ENCODE results near the gene ALAS2.
"Not testable (repeated sequence)": the region's sequence is repeated elsewhere in the genome, so short reads cannot be mapped to it uniquely, and the experiment has no call there.

Gene ALAS2

DNA sequence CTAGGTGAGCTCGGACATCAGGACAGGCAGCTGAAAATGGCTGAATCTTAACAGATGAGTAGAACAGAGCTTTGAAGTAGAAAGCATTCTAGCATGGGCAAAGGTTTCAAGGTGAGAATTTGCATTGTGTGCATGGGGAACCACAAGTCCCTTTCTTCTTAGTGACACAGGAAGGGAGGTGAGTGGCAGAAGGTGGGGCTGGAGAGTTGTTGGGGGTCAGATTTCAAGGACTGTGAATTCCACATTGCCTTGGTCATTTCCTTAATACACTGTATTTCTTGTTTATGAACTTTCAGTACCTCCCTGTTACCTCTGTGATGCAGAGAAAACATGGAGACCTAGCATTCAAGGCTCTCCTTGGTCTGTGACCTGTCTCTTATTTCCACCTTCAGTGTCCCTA is 26.5 kb downstream of the ALAS2 start:
- no peak for DNase-seq

DNA sequence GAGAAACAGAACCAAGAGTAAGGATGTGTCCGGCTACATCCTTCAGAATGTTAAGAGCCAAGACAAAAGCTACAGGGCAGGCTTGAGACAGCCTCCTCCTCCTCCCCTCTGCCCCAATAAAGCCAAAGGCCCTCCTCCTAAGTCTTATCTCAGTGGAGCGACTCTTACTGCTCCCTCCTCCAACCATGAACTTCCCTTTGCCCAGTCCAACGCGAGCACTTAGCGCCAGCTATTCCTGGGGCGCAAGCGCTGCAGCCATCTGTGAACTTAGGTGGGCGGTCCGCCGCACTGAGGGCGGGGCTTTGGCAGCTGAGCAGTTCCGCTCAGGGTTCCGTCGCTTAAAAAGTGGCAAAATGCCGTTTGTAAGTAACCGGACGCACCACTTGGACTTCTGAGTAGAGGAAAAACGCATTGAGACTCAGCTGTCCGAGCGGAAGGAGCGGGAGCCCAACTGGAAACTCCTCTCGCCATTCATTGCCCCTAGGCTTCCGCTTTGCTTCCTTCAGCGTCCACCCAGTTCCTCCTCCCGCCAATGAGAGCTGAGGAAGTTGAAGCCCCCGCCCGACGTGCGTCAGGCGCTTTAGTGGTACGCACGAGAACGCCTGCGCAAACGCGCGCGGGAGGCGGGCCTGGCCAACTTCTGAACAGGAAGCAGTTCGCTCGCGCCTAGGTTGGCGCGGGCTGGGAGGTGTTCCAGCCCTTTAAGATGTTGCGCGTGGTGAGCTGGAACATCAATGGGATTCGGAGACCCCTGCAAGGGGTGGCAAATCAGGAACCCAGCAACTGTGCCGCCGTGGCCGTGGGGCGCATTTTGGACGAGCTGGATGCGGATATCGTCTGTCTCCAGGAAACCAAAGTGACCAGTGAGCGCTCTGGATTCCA is 30.8 kb downstream of the ALAS2 start, which contains the start of gene APEX2:
APEX2 (plus strand) TSS at position 647 of the 882 bp plus-strand sequence; CDS start at position 707, 60 bp downstream.
- DNase-seq: peak in 1 of 2 experiments; percentile 61

DNA sequence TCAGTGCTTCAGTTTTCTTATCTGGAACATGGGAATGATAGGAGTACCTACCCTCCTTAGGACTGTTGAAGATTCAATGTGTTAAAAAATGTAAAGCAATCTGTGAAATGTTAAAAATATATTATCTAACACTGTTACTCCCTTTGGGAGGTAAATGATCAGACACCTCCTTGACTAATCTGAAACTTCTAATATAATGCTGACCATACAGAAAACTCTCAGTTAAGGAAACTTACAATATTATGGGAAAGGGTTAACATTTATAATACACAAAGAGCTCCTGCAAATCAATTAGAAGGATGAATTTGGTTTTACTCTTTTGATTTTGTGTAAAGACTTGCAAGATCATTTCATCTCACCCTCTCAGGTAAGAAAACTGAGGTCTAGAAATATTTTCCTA is 35.2 kb downstream of the ALAS2 start:
- no peak for DNase-seq

DNA sequence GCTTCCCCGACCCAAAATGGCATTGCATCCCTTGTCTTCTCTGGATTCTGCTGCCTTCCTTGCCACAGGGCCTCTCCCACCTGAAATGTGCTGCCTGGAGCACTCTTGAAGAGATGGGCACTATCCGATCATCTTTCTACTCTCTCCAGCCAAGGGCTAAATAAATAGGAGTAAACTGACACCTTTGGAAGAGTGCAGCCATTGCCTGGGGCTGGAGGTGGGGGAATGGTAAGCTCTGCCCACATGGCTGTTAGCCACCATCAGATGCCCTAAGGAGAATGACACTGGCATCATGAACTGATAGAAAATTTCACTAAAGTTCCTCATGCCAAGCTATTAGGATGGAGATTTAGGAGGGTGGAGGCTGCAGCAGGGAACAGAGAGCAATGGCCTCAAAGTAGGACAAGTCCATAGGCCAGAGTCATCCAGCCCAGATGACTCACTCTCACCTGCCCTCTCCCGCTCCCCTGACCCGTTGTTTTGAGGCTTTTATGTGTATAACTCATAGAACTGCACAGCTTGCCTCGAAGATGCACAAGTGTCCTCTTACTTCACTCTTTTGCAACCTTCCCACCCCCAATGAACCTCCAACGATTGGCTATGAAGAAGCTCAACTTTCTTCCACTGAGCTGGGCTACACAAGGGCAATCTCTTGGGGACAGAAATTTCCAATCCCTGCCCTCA is 36.0 kb downstream of the ALAS2 start:
- no peak for DNase-seq

DNA sequence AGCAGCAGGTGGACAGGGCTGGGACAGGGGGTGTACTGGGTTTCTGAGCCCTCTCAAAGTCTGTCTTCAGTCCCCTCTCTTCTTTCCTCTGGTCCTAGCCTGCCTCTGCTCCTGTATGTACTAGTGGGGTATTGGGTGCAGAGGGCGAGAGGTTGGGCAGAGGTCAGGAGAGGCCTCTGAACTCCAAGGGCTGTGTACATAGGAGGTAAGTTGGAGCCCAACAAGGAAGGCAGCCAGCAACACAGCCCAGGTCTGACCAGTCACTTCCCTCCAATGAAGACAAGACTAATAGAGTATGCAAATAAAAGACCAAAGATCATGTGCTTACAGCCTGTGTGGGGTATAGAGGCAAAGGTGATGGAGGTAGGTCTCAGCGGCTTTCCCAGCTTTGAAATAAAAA is 36.7 kb downstream of the ALAS2 start, which contains the start of gene PFKFB1:
PFKFB1 (minus strand) TSS at position 90 of the 400 bp plus-strand sequence. CDS start 181 bp downstream, outside the sequence.
- DNase-seq: no peak

DNA sequence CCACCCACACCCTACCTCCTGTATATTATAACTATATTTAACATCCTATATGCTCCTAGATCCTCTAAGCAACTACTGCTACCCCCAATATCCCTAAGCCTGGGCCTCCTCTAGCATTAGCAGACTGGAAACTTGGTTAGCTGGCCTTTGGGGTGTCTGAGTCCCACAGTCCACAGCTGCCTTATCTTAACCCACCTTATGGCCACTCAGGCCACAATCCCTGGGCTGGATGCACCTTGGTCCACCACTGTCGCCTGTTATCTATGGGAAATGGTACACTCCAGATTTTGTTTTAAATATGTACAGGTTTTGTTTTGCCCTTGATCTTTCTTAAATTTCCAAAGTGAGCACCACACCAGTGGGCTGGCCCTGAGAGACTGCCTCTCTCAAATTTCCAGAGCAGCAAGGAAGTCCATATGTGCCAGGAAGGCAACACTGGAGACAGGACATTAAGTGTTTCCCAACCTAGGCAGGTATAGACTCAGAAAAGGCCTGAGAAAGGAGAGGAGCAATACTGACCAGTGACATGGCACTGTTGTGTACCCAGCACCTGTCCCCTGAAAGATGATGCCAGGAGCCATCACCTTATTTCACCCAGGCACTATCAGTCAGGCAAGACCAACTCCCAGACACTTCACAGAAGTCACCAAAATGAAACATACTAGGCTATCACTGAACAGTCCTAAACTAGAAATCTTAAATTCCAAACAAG is 37.7 kb downstream of the ALAS2 start:
- no peak for DNase-seq

DNA sequence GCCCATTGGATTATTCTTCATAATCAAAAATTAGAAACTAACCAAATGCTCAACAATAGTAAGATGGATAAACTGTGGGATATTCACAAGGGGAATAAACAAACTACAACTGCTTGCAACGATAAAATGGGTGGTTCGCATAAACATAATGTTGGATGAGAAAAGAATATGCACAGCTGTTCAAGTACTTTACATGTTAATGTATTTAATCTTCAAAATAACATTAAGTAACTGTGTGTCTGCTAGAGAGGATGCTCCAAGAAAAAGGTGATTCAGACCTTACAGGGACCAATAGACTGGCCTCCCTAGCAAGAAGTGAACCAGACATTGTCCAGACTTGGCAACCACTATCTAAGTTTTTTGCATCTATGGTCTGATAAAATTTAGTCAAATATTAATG is 39.1 kb downstream of the ALAS2 start:
- DNase-seq: no peak

DNA sequence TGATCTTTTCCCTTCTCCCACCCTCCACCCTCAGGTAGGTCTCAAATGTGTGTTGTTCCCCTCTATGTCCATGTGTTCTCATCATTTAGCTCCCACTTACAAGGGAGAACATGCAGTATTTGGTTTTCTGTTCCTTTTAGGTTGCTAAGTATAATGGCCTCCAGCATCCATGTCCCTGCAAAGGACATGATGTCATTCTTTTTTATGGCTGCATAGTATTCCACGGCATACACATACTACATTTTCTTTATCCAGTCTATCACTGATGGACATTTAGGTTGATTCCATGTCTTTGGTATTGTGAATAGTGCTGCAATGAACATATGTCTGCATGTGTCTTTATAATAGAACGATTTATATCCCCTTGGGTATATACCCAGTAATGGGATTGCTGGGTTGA is 47.5 kb downstream of the ALAS2 start:
- DNase-seq: not testable (repeated sequence)

DNA sequence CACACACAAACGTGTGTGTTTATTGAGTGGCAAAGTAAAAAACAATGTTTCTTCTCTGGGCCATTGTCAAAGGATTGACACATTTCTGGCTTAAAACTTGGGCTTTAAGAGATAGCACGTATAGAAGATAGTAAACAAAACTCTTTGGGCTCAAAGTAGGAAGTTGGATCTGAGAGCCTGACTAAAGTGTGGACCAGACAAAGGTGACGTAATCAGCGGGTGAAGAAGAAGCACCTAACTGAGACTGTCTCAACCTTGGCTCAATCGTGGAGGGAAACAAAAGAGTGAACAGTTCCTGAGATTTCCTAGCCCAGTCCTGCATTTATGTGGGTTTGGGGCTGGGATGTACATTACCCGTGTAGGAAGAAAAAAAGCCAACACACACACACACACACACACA is 50.4 kb downstream of the ALAS2 start:
- DNase-seq: no peak

DNA sequence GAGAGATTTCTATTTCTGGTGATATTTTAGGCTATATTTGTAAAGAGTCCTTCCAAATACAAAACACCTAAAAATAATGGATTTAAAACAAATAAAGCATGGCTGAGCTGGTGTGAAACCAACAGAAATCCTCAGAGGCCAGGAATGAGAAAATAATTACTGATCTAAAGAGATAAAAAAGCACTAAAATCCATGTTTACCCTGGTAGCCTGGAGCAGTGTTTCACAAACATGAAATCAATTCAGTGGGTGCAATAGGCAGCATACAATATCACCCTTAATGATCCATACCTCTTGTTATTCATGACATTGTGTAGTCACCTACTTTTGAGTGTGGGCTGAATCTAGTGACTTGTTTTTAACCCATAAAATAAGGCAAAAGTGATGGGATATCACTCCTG is 51.3 kb downstream of the ALAS2 start:
- DNase-seq: no peak

DNA sequence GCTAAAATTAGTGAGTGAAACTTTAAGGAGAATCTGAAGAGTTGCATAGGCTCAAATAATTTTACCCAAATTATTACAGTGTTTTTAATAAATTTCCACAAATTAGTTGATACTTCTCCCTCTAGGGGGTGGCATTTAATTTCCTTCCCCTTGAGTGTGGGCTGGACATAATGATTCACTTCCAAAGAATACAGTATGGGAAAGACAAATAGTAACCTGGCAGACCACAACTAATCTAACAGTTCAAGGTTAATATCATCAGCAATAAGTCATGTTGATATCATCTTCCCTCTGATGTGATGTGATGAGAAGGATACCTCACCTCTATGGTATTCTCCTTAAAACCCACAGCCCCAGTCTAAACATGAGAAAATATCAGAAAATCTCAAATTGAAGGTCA is 52.3 kb downstream of the ALAS2 start:
- DNase-seq: no peak

DNA sequence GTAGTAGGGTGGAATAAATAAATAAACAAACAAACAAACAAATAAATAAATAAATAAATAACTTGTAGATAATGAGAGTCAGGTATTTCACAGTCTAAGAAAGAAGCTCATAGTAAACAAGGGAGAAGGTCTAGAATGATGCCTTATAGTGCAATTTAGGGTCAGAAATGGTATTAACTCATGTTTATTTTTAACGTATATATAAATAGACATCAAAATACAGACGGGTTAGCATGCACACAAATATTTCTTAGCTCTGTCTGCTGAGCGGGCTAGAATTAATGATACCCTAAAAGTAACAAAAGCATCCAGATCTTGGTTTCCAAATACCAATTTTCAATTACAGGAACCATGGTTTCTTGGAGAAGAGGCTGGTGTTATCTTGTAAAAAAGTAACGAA is 53.4 kb downstream of the ALAS2 start:
- no peak for DNase-seq

DNA sequence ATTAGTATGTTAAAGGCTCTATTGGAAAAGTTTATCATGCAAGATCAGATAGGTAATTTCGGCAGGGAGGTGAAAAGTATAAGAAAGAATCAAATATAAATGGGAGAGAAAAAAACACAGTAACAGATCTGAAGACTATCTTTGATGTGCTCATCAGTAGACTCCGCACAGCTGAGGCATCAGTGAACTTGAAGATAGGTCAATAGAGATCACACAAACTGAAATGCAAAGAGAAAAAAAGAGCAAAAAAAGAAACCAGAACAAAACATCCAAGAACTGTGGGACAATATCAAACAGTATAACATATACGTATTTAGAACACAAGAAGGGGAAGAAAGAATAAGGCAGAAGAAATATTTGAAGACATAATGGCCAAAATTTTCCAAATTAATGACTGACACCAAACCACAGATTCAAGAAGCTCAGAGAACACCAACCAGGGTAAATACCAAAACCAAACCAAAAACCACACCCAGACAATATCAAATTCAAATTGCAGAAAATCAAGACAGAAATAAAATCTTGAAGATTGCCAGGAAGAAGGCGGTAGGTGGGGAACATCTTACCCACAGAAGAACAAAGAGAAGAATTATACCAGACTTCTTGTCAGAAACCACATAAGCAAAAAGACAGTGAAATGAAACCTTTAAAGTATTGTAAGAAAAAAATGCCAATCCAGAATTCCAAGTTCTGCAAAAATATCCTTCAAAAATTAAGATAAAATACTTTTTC is 65.8 kb downstream of the ALAS2 start:
- no peak for DNase-seq

DNA sequence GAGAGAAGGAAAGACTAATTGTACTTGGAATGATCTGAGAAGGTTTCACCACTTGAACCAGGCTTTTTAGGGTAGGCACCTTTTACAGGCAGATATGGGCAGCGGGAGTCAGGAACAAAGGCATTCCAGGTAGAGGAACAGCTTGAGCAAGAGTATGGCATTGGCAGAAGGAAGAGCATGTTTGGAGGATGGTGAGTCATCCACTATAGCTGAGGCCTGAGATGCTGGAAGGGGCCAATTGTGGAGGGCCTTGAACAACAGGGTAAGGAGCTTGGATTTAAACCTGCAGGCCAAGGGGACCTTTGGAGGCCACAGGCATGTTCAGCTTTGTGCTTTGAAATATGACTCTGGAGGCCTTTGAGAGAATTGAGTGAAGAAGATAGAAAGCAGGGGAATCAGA is 69.0 kb downstream of the ALAS2 start:
- no peak for DNase-seq

Measured in cerebellar nuclear complex (tissue), 1 donor.